ENCODE measurements around the gene SYAP1. TPM values are rescaled to one million over a fixed set of nuclear protein-coding genes. Genes with fewer than 3 reads are reported as not detected.

Gene SYAP1
- total and polyA plus RNA-seq, 2 of the 8 experiments (the other 6 are each of a cell fraction or from before 2014, with no cell fraction given): 2.9 to 20.3 TPM

GRCh38 chrX:16814597-16814996, 95.2 kb downstream of the SYAP1 start:
- H2BK5ac ChIP-seq (ENCODE audit: low read depth, low read length): no peak overlapping the region
- no peak overlapping the region for H4K91ac ChIP-seq (replicated peaks; ENCODE audit: insufficient read length, low read length)
- no peak overlapping the region for H3K56ac ChIP-seq (replicated peaks; ENCODE audit: insufficient read length, low read depth, low read length)
- DNase-seq (ENCODE audit: low read depth in 1 of 2, low spot score in 2 of 2) (no peak), FAIRE-seq (peak; percentile 28)
- H3K4me3 ChIP-seq (ENCODE audit: extremely low read depth in 1 of 4, insufficient read depth in 2 of 4, low read depth in 3 of 4, low read length in 4 of 4): no peak overlapping the region
- POLR2A ChIA-PET (ENCODE audit: partially characterized antibody): no interaction called here
- no peaks in the 10 kb centered on the region for H3K27me3 ChIP-seq (replicated peaks in 1 of 4; ENCODE audit: control insufficient read depth in 3 of 4, extremely low read depth in 1 of 4, insufficient read depth in 3 of 4, low read length in 3 of 4)
- no peak overlapping the region for H2AK5ac ChIP-seq (ENCODE audit: low read depth, low read length)
- H3K23ac ChIP-seq (ENCODE audit: insufficient read length): no peak overlapping the region
- no peak overlapping the region for H4K8ac ChIP-seq (ENCODE audit: extremely low read depth, insufficient read depth, low read length)
- H3K4me1 ChIP-seq (replicated peaks in 1 of 4; ENCODE audit: control insufficient read depth in 3 of 4, insufficient read depth in 4 of 4, low read length in 3 of 4): no peaks in the 10 kb centered on the region
- H2BK120ac ChIP-seq (replicated peaks; ENCODE audit: low read depth, low read length): no peak overlapping the region
- no peak overlapping the region for H4K5ac ChIP-seq (ENCODE audit: insufficient read length, low read depth, low read length)
- no peak overlapping the region for H3K4ac ChIP-seq (replicated peaks; ENCODE audit: insufficient read length, low read depth, low read length)
- peaks cover 0 to 46% of the 10 kb centered on the region in 2 experiments; a peak in 2 of 4 replicates for H3K79me2 ChIP-seq (ENCODE audit: control insufficient read depth in 1 of 2, insufficient read depth in 2 of 2, low read length in 2 of 2)
- H3K36me3 ChIP-seq (ENCODE audit: control insufficient read depth in 2 of 4, insufficient read depth in 4 of 4, low read length in 3 of 4): peaks cover 0 to 12% (median 7%) of the 10 kb centered on the region in 4 experiments; a peak in 4 of 8 replicates
- no peak overlapping the region for H3K18ac ChIP-seq (ENCODE audit: extremely low read depth, low read length)
- no peaks in the 10 kb centered on the region for H3K79me1 ChIP-seq (ENCODE audit: low read depth, low read length)
- no peak overlapping the region for H3K14ac ChIP-seq (ENCODE audit: insufficient read length)
- H3K9me3 ChIP-seq (ENCODE audit: insufficient read depth in 2 of 2, low read depth in 1 of 2, low read length in 1 of 2): no peaks in the 10 kb centered on the region
- 83% methylated on average over 1 of the region's 1 CpG; no CpG with 5 or more reads in 1 of the 2 experiments for WGBS, 2 experiments (ENCODE audit: extremely low coverage in 1 of 2, insufficient coverage in 1 of 2, insufficient read length in 1 of 2, insufficient replicate concordance in 2 of 2, low coverage in 1 of 2, low lambda C conversion rate in 2 of 2, missing lambda C conversion rate in 1 of 2)
- no peaks in the 10 kb centered on the region for H3K23me2 ChIP-seq (ENCODE audit: low read depth, low read length)
- H3K9ac ChIP-seq (replicated peaks in 1 of 4; ENCODE audit: extremely low read depth in 1 of 4, low read depth in 3 of 4, low read length in 3 of 4): no peak overlapping the region
- H2BK12ac ChIP-seq (ENCODE audit: low read depth, low read length): no peak overlapping the region
- no peak overlapping the region for H3K4me2 ChIP-seq (ENCODE audit: insufficient read depth in 1 of 2, low read depth in 2 of 2, low read length in 2 of 2)
- no peak overlapping the region for H2BK15ac ChIP-seq (ENCODE audit: low read length)
- CTCF ChIA-PET (ENCODE audit: partially characterized antibody): no interaction called here
- no peak overlapping the region for H2BK20ac ChIP-seq (ENCODE audit: low read length)
- no peaks in the 10 kb centered on the region for H4K20me1 ChIP-seq (replicated peaks in 1 of 2; ENCODE audit: control insufficient read depth in 1 of 2, insufficient read depth in 2 of 2, low read length in 2 of 2)
- no peak overlapping the region for H3K27ac ChIP-seq (ENCODE audit: low read depth, low read length)
- TF ChIP-seq POLR2AphosphoS5 (IDR thresholded peaks at IDR 0.05; ENCODE audit: low read depth, low read length) (no peak), POU5F1 (IDR thresholded peaks at IDR 0.05; ENCODE audit: low read depth, low read length) (no peak), SP1 (IDR thresholded peaks at IDR 0.05; ENCODE audit: low read depth, low read length) (no peak), CBX8 (IDR thresholded peaks at IDR 0.05; ENCODE audit: borderline replicate concordance, low read depth, low read length) (no peak), SUZ12 (IDR thresholded peaks at IDR 0.05; ENCODE audit: low read length) (no peak), YY1 (IDR thresholded peaks at IDR 0.05; ENCODE audit: low read depth, low read length) (no peak), EP300 (IDR thresholded peaks at IDR 0.05; ENCODE audit: borderline replicate concordance in 1 of 2, low read depth in 2 of 2, low read length in 2 of 2) (no peak), SRF (IDR thresholded peaks at IDR 0.05; ENCODE audit: low read depth, low read length) (no peak), GABPA (IDR thresholded peaks at IDR 0.05; ENCODE audit: borderline replicate concordance, insufficient read depth, low read length) (no peak), EGR1 (IDR thresholded peaks at IDR 0.05; ENCODE audit: borderline replicate concordance, low read depth, low read length) (no peak), GTF2F1 (IDR thresholded peaks at IDR 0.05; ENCODE audit: borderline replicate concordance, low read depth, low read length) (no peak), CBX5 (IDR thresholded peaks at IDR 0.05; ENCODE audit: low read depth, low read length) (no peak), TCF12 (IDR thresholded peaks at IDR 0.05; ENCODE audit: low read depth, low read length) (no peak), HDAC6 (IDR thresholded peaks at IDR 0.05; ENCODE audit: low read depth, low read length) (no peak)
- H2AFZ ChIP-seq (ENCODE audit: low read length): no peak overlapping the region
